GM23338 (cell line): ENCODE data around the gene RBM17. TPM values are rescaled to one million over a fixed set of nuclear protein-coding genes. Genes with fewer than 3 reads are reported as not detected.

Source experiments
- ATAC-seq: fragments of 200-7000 bp; cut with Tn5 transposase; 3 replicates; pipeline ENCODE4 v1.9.1; 2020
- DNase-seq: peaks from one replicate; pipeline ENCODE4 v3.0.0-alpha.2; 2015; ENCODE audit warnings: low spot score
- H2AFZ ChIP-seq: fragments of 200-600 bp; sonication (generic); 2 replicates; pipeline ENCODE4 v1.8.0; 2016; ENCODE audit warnings: antibody characterized with exemption, mild to moderate bottlenecking, moderate library complexity
- H3F3A ChIP-seq: fragments of 200-600 bp; sonication (generic); replicated peaks from 2 replicates; pipeline ENCODE4 v1.8.0; 2017; ENCODE audit warnings: antibody characterized with exemption, mixed run types, low read depth
- H3K27ac ChIP-seq: fragments of 200-600 bp; sonication (generic); 2 replicates; pipeline ENCODE4 v1.6.1; 2016; ENCODE audit warnings: low read depth
- H3K27me3 ChIP-seq: fragments of 200-600 bp; sonication (generic); 2 replicates; pipeline ENCODE4 v1.8.0; 2016; ENCODE audit warnings: mild to moderate bottlenecking, mixed run types, moderate library complexity; ENCODE audit not compliant: insufficient read depth
- H3K36me3 ChIP-seq: fragments of 200-600 bp; sonication (generic); 2 replicates; pipeline ENCODE4 v1.8.0; 2016; ENCODE audit warnings: mild to moderate bottlenecking; ENCODE audit not compliant: insufficient read depth
- H3K4me1 ChIP-seq: fragments of 200-600 bp; sonication (generic); 2 replicates; pipeline ENCODE4 v1.8.0; 2016; ENCODE audit warnings: mild to moderate bottlenecking, moderate library complexity; ENCODE audit not compliant: insufficient read depth
- H3K4me2 ChIP-seq: fragments of 200-600 bp; sonication (generic); 2 replicates; pipeline ENCODE4 v1.7.1; 2017; ENCODE audit warnings: mixed run types
- H3K4me3 ChIP-seq: fragments of 200-600 bp; sonication (generic); 2 replicates; pipeline ENCODE4 v1.6.1; 2016; ENCODE audit warnings: mixed run types
- H3K79me2 ChIP-seq: fragments of 200-600 bp; sonication (generic); replicated peaks from 2 replicates; pipeline ENCODE4 v1.8.0; 2017; ENCODE audit warnings: mild to moderate bottlenecking; ENCODE audit not compliant: insufficient read depth
- H3K9me2 ChIP-seq: fragments of 200-600 bp; sonication (generic); 2 replicates; pipeline ENCODE4 v1.8.0; 2017; ENCODE audit not compliant: insufficient read depth
- H4K20me1 ChIP-seq: fragments of 200-600 bp; sonication (generic); replicated peaks from 2 replicates; pipeline ENCODE4 v1.8.0; 2017; ENCODE audit warnings: mild to moderate bottlenecking; ENCODE audit not compliant: insufficient read depth
- H3K27ac Mint-ChIP-seq: 2 replicates; pipeline ENCODE4 v1.8.0; 2020; ENCODE audit warnings: inconsistent platforms, mild to moderate bottlenecking, moderate library complexity, mixed read lengths
- H3K27me3 Mint-ChIP-seq: 3 replicates; pipeline ENCODE4 v1.8.0; 2022; ENCODE audit warnings: low read depth, mild to moderate bottlenecking, moderate library complexity, mixed read lengths, inconsistent platforms; ENCODE audit not compliant: insufficient read depth, poor library complexity
- H3K36me3 Mint-ChIP-seq: 3 replicates; pipeline ENCODE4 v1.8.0; 2021; ENCODE audit warnings: low read depth, mild to moderate bottlenecking, inconsistent platforms, moderate library complexity, mixed read lengths
- H3K4me1 Mint-ChIP-seq: 3 replicates; pipeline ENCODE4 v1.8.0; 2020; ENCODE audit warnings: mild to moderate bottlenecking, inconsistent platforms, mixed read lengths
- H3K4me3 Mint-ChIP-seq: 3 replicates; pipeline ENCODE4 v1.8.0; 2021; ENCODE audit warnings: moderate library complexity, mild to moderate bottlenecking, inconsistent platforms, mixed read lengths
- H3K9me3 Mint-ChIP-seq: 3 replicates; pipeline ENCODE4 v1.8.0; 2020; ENCODE audit warnings: moderate library complexity, mild to moderate bottlenecking, inconsistent platforms, mixed read lengths
- CREB1 ChIP-seq: fragments of 250-450 bp; sonication (Bioruptor Pico); IDR thresholded peaks from 2 replicates; pipeline ENCODE4 v1.5.0; 2020; ENCODE audit warnings: low read depth, mild to moderate bottlenecking, moderate library complexity
- CTCF ChIP-seq, 2 experiments: fragments of 200-600 bp in 1 of 2; sonication (generic) in 1 of 2; conservative IDR thresholded peaks; 2 replicates each; pipeline versions ENCODE4 v1.5.1 to v1.6.1; 2016 to 2017; ENCODE audit warnings: antibody characterized with exemption in 2 of 2, low read depth in 2 of 2, mild to moderate bottlenecking in 2 of 2, moderate library complexity in 1 of 2
- ETS1 ChIP-seq: IDR thresholded peaks from 2 replicates; pipeline ENCODE4 v1.6.1; 2016; ENCODE audit warnings: antibody characterized with exemption
- EZH2phosphoT487 ChIP-seq: fragments of 200-600 bp; sonication (generic); IDR thresholded peaks from one replicate; pipeline ENCODE4 v1.8.1; 2018; ENCODE audit warnings: antibody characterized with exemption; ENCODE audit not compliant: unreplicated experiment
- JUNB ChIP-seq: IDR thresholded peaks from one replicate; pipeline ENCODE4 v1.6.1; 2016; ENCODE audit warnings: antibody characterized with exemption; ENCODE audit not compliant: unreplicated experiment
- POLR2AphosphoS5 ChIP-seq: IDR thresholded peaks from 2 replicates; pipeline ENCODE4 v1.6.1; 2016; ENCODE audit warnings: antibody characterized with exemption, low read depth
- long read RNA-seq: library from polyadenylated mRNA; unstranded; transcript quantifications from one replicate; pipeline ENCODE4 v2.0.0, GENCODE V29; 2020; ENCODE audit not compliant: unreplicated experiment
- polyA plus RNA-seq: library from polyadenylated mRNA; unstranded; fragments of >200 nt; fragmentation: Nextera tagmentation; extraction: Ambion mirVana; gene quantifications from 2 replicates; pipeline ENCODE4 v1.2.1, GENCODE V29; 2016
- total RNA-seq: library from RNA; depleted of rRNA; stranded (reverse); fragments of >200 nt; shearing (Covaris generic); gene quantifications from 2 replicates; pipeline ENCODE4 v1.2.3, GENCODE V29; 2014; rRNA removed
- TF ChIP-seq, protein P1 (sequence below): fragments of 250-450 bp; sonication (Bioruptor Pico); IDR thresholded peaks from 2 replicates; pipeline ENCODE4 v1.5.0; 2020; ENCODE audit warnings: mild to moderate bottlenecking, moderate library complexity

RBM17 gene, protein sequence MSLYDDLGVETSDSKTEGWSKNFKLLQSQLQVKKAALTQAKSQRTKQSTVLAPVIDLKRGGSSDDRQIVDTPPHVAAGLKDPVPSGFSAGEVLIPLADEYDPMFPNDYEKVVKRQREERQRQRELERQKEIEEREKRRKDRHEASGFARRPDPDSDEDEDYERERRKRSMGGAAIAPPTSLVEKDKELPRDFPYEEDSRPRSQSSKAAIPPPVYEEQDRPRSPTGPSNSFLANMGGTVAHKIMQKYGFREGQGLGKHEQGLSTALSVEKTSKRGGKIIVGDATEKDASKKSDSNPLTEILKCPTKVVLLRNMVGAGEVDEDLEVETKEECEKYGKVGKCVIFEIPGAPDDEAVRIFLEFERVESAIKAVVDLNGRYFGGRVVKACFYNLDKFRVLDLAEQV
- 54.7 and 90.5 TPM in 2 replicates for total RNA-seq
- polyA plus RNA-seq, result 257 and 281 TPM in 2 replicates
- long read RNA-seq, transcript RBM17-201 (12 exons, 2,755 nt), result major isoform, 66 of 116 reads
- long read RNA-seq, partial matches to known transcripts, result 44 of 116 reads
- long read RNA-seq, other reads (novel, unspliced or antisense), result 6 of 116 reads

GRCh38 chr10:6088721-6089333 lies at the start of gene RBM17:
RBM17 (plus strand) TSS chr10:6089034; CDS start chr10:6097066, 8,032 bp downstream.
- H3K4me3 ChIP-seq, result peak within 1 kb of the TSS; percentile 86
- DNase-seq (peak; percentile 93), ATAC-seq (peak; percentile 82)
- no peak within 1 kb of the TSS; the same call in 1 of the 2 replicates for H3K27ac ChIP-seq
- no peaks in the 10 kb centered on the region for H3K36me3 ChIP-seq
- peaks cover 41% of the 10 kb centered on the region for H4K20me1 ChIP-seq
- peaks cover 46% of the 10 kb centered on the region for H3K79me2 ChIP-seq
- no peaks in the 10 kb centered on the region; the same call in 1 of the 2 replicates for H3K27me3 ChIP-seq
- H3F3A ChIP-seq, result no peaks in the 10 kb centered on the region
- H2AFZ ChIP-seq, result no peak within 1 kb of the TSS
- peaks cover 8% of the 10 kb centered on the region for H3K27me3 Mint-ChIP-seq
- H3K4me1 Mint-ChIP-seq, result peaks cover 45% of the 10 kb centered on the region
- H3K36me3 Mint-ChIP-seq, result no peaks in the 10 kb centered on the region; the same call in 2 of the 3 replicates
- no peaks in the 10 kb centered on the region; the same call in 2 of the 3 replicates for H3K9me3 Mint-ChIP-seq
- peak within 1 kb of the TSS; percentile 93 for H3K4me2 ChIP-seq
- H3K4me3 Mint-ChIP-seq, result peak within 1 kb of the TSS; percentile 89
- peak within 1 kb of the TSS; percentile 68 for H3K27ac Mint-ChIP-seq
- H3K9me2 ChIP-seq, result no peaks in the 10 kb centered on the region
- H3K4me1 ChIP-seq, result peaks cover 29% of the 10 kb centered on the region
- TF ChIP-seq CREB1 (peak; percentile 61), POLR2AphosphoS5 (peak; percentile 61), ETS1 (peak; percentile 34; the same call in 1 of the 2 replicates), EZH2phosphoT487 (no peak), CTCF (conservative IDR thresholded peaks at IDR 0.05; ENCODE audit: low read depth in 2 of 2) (peak; percentile 100)

- H3K4me3 Mint-ChIP-seq, result no peak overlapping the region
- H3K4me3 ChIP-seq, result no peak overlapping the region
- TF ChIP-seq POLR2AphosphoS5 (no peak), JUNB (no peak)
- TF ChIP-seq, protein P1, sequence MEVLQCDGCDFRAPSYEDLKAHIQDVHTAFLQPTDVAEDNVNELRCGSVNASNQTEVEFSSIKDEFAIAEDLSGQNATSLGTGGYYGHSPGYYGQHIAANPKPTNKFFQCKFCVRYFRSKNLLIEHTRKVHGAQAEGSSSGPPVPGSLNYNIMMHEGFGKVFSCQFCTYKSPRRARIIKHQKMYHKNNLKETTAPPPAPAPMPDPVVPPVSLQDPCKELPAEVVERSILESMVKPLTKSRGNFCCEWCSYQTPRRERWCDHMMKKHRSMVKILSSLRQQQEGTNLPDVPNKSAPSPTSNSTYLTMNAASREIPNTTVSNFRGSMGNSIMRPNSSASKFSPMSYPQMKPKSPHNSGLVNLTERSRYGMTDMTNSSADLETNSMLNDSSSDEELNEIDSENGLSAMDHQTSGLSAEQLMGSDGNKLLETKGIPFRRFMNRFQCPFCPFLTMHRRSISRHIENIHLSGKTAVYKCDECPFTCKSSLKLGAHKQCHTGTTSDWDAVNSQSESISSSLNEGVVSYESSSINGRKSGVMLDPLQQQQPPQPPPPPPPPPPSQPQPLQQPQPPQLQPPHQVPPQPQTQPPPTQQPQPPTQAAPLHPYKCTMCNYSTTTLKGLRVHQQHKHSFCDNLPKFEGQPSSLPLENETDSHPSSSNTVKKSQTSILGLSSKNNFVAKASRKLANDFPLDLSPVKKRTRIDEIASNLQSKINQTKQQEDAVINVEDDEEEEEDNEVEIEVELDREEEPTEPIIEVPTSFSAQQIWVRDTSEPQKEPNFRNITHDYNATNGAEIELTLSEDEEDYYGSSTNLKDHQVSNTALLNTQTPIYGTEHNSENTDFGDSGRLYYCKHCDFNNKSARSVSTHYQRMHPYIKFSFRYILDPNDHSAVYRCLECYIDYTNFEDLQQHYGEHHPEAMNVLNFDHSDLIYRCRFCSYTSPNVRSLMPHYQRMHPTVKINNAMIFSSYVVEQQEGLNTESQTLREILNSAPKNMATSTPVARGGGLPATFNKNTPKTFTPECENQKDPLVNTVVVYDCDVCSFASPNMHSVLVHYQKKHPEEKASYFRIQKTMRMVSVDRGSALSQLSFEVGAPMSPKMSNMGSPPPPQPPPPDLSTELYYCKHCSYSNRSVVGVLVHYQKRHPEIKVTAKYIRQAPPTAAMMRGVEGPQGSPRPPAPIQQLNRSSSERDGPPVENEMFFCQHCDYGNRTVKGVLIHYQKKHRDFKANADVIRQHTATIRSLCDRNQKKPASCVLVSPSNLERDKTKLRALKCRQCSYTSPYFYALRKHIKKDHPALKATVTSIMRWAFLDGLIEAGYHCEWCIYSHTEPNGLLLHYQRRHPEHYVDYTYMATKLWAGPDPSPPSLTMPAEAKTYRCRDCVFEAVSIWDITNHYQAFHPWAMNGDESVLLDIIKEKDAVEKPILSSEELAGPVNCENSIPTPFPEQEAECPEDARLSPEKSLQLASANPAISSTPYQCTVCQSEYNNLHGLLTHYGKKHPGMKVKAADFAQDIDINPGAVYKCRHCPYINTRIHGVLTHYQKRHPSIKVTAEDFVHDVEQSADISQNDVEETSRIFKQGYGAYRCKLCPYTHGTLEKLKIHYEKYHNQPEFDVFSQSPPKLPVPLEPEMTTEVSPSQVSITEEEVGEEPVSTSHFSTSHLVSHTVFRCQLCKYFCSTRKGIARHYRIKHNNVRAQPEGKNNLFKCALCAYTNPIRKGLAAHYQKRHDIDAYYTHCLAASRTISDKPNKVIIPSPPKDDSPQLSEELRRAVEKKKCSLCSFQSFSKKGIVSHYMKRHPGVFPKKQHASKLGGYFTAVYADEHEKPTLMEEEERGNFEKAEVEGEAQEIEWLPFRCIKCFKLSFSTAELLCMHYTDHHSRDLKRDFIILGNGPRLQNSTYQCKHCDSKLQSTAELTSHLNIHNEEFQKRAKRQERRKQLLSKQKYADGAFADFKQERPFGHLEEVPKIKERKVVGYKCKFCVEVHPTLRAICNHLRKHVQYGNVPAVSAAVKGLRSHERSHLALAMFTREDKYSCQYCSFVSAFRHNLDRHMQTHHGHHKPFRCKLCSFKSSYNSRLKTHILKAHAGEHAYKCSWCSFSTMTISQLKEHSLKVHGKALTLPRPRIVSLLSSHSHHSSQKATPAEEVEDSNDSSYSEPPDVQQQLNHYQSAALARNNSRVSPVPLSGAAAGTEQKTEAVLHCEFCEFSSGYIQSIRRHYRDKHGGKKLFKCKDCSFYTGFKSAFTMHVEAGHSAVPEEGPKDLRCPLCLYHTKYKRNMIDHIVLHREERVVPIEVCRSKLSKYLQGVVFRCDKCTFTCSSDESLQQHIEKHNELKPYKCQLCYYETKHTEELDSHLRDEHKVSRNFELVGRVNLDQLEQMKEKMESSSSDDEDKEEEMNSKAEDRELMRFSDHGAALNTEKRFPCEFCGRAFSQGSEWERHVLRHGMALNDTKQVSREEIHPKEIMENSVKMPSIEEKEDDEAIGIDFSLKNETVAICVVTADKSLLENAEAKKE, result no peak
Measured at GRCh38 chr10:6039711-6040110, 49.1 kb upstream of the RBM17 start.

More at GRCh38 chr10:6039711-6040110, 49.1 kb upstream of the RBM17 start:
- Histone ChIP-seq H3K27me3 (no peaks in the 10 kb centered on the region), H3K36me3 (no peaks in the 10 kb centered on the region), H3K4me2 (no peak overlapping the region), H2AFZ (no peak overlapping the region), H4K20me1 (no peaks in the 10 kb centered on the region), H3F3A (no peaks in the 10 kb centered on the region), H3K4me1 (no peaks in the 10 kb centered on the region), H3K79me2 (no peaks in the 10 kb centered on the region), H3K9me2 (no peaks in the 10 kb centered on the region), H3K27ac (no peak overlapping the region)
- ATAC-seq (no peak), DNase-seq (no peak)
- no peaks in the 10 kb centered on the region for H3K36me3 Mint-ChIP-seq
- no peaks in the 10 kb centered on the region for H3K27me3 Mint-ChIP-seq
- no peaks in the 10 kb centered on the region for H3K9me3 Mint-ChIP-seq
- H3K27ac Mint-ChIP-seq, result no peak overlapping the region
- no peaks in the 10 kb centered on the region; the same call in 2 of the 3 replicates for H3K4me1 Mint-ChIP-seq
